Peyer's patch (tissue), 4 donors: Measurements from ENCODE around the gene HEYL.

Experiments used
- CTCF ChIP-seq, 6 experiments: fragments of 450-650 bp in 4 of 6; fragments of 200-600 bp in 2 of 6; sonication (generic) in 1 of 6; IDR thresholded peaks; one replicate each; pipeline ENCODE4 v1.5.1; 2017 to 2019; ENCODE audit warnings: antibody characterized with exemption in 6 of 6, mild to moderate bottlenecking in 3 of 6, moderate library complexity in 1 of 6
- POLR2A ChIP-seq, 2 donors: fragments of 450-650 bp; IDR thresholded peaks; one replicate each; pipeline ENCODE4 v1.5.1; 2017; ENCODE audit warnings: antibody characterized with exemption in 2 of 2, mild to moderate bottlenecking in 2 of 2, moderate library complexity in 2 of 2

- TF ChIP-seq CTCF (IDR thresholded peaks at IDR 0.05) (no peak), POLR2A (IDR thresholded peaks at IDR 0.05) (no peak)
Measured at GRCh38 chr1:39655578-39656268, 16.3 kb upstream of the HEYL start.
